HEK293T (cell line): ENCODE measurements around the gene SEMA6C.

Experiments
- BHLHE40 ChIP-seq: fragments of 450-650 bp; IDR thresholded peaks from 2 replicates; pipeline ENCODE4 v1.6.1; 2016; ENCODE audit warnings: mild to moderate bottlenecking, moderate library complexity, borderline replicate concordance
- FOXA1 ChIP-seq: fragments of 450-650 bp; IDR thresholded peaks from 2 replicates; pipeline ENCODE4 v1.6.1; 2016; ENCODE audit warnings: mild to moderate bottlenecking
- FOXM1 ChIP-seq: fragments of 450-650 bp; IDR thresholded peaks from 2 replicates; pipeline ENCODE4 v1.6.1; 2017; ENCODE audit warnings: mild to moderate bottlenecking, borderline replicate concordance
- NFRKB ChIP-seq: fragments of 450-650 bp; IDR thresholded peaks from 2 replicates; pipeline ENCODE4 v1.6.1; 2016; ENCODE audit warnings: mild to moderate bottlenecking, moderate library complexity

DNA sequence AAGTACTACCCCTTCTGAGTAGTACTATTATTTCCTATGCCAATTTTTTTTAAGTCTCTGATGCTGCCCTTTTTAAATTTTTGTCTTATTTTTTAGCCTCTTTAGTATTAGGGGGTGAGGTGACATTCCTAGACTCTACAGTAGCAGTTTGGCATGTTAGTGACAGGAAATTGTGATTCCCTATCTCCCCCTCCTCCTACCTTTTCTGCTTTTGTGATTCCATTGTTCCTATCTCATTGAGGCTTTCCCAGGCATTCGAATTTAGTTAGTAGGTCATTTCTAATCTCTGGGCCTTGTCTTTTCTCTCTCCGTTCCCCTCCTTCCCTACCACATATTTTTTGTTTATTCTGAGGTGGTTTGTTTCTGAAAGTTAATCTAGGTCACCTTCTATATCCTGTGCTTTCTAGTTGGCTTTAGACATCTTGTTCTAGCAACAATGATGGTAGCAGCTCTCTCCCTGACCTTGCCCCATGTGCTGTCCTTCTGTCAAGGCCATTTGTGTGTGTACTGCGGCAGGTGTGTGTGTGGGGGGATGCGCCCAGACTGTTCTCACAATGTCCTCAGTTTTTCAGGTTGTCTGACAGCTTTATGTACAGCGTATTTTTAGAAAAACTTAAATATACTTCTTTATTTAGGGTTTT lies 21.5 kb downstream of the SEMA6C start:
- TF ChIP-seq FOXA1 (no peak), BHLHE40 (no peak), NFRKB (no peak), FOXM1 (no peak)
